Keratinocyte (primary cell): ENCODE results near the gene RAB34. TPM values are rescaled to one million over a fixed set of nuclear protein-coding genes. Genes with fewer than 3 reads are reported as not detected.
"Not testable (repeated sequence)": the region's sequence is repeated elsewhere in the genome, so short reads cannot be mapped to it uniquely, and the experiment has no call there.

Experiments used
- DNase-seq: peaks from one replicate; pipeline ENCODE4 v3.0.0-alpha.2; 2011; ENCODE audit warnings: low read depth, missing footprints, low spot score
- FAIRE-seq: peaks from 2 replicates; lab custom pipeline; 2011; peaks lifted over from hg19 to GRCh38; lab: Jason Lieb, UNC
- H2AFZ ChIP-seq: 2 replicates; pipeline ENCODE4 v1.6.0; 2012; ENCODE audit warnings: low read length, control low read depth, inconsistent platforms; ENCODE audit not compliant: control insufficient read depth
- H3K27ac ChIP-seq: 2 replicates; pipeline ENCODE4 v1.5.1; 2011; ENCODE audit warnings: low read length; ENCODE audit not compliant: control insufficient read depth, insufficient read depth
- H3K27me3 ChIP-seq: 3 replicates; pipeline ENCODE4 v1.6.0; 2011; ENCODE audit warnings: low read length; ENCODE audit not compliant: control insufficient read depth, insufficient read depth; ENCODE audit errors: extremely low read depth
- H3K36me3 ChIP-seq, 2 experiments: 2 replicates in 1 of 2; 3 replicates in 1 of 2; pipeline ENCODE4 v1.5.1; 2011; ENCODE audit warnings: low read length in 2 of 2, mild to moderate bottlenecking in 1 of 2; ENCODE audit not compliant: control insufficient read depth in 2 of 2, insufficient read depth in 2 of 2; ENCODE audit errors: extremely low read depth in 1 of 2
- H3K4me1 ChIP-seq: 3 replicates; pipeline ENCODE4 v1.5.1; 2011; ENCODE audit warnings: low read length; ENCODE audit not compliant: control insufficient read depth, insufficient read depth; ENCODE audit errors: extremely low read depth
- H3K4me2 ChIP-seq: 3 replicates; pipeline ENCODE4 v1.6.0; 2011; ENCODE audit warnings: low read depth, low read length; ENCODE audit not compliant: control insufficient read depth, insufficient read depth; ENCODE audit errors: extremely low read depth
- H3K4me3 ChIP-seq, 3 experiments: fragments of 200-600 bp in 1 of 3; sonication (generic) in 1 of 3; 2 replicates in 2 of 3; 3 replicates in 1 of 3; pipeline ENCODE4 v1.5.1; 2011 to 2016; ENCODE audit warnings: low read length in 3 of 3, mild to moderate bottlenecking in 3 of 3, control low read depth in 2 of 3, inconsistent platforms in 1 of 3, low read depth in 1 of 3, mixed read lengths in 1 of 3, mixed run types in 1 of 3, moderate library complexity in 1 of 3; ENCODE audit not compliant: control insufficient read depth in 2 of 3, insufficient read depth in 2 of 3; ENCODE audit errors: extremely low read depth in 1 of 3
- H3K79me2 ChIP-seq: 2 replicates; pipeline ENCODE4 v1.6.0; 2012; ENCODE audit warnings: low read length; ENCODE audit not compliant: control insufficient read depth, insufficient read depth
- H3K9ac ChIP-seq: 3 replicates; pipeline ENCODE4 v1.6.0; 2011; ENCODE audit warnings: low read length; ENCODE audit not compliant: control insufficient read depth, insufficient read depth; ENCODE audit errors: extremely low read depth
- H3K9me1 ChIP-seq: 3 replicates; pipeline ENCODE4 v1.6.0; 2011; ENCODE audit warnings: low read length; ENCODE audit not compliant: control insufficient read depth, insufficient read depth; ENCODE audit errors: extremely low read depth
- H3K9me3 ChIP-seq: 2 replicates; pipeline ENCODE4 v1.5.1; 2012; ENCODE audit warnings: low read depth, low read length; ENCODE audit not compliant: control insufficient read depth
- H4K20me1 ChIP-seq: 3 replicates; pipeline ENCODE4 v1.6.0; 2011; ENCODE audit warnings: low read length; ENCODE audit not compliant: control insufficient read depth, insufficient read depth; ENCODE audit errors: extremely low read depth
- EZH2 ChIP-seq: IDR thresholded peaks from one replicate; pipeline ENCODE4 v1.6.1; 2012; ENCODE audit warnings: inconsistent platforms, mild to moderate bottlenecking, low read length, moderate library complexity
- dilution Hi-C: fragments of 300-500 bp; cut with MboI; formaldehyde crosslinking; loops from one replicate; pipeline ENCODE4 v1.7.0; 2020; ENCODE audit warnings: low sequenced_read_pairs; ENCODE audit not compliant: extremely low pct_ligation_motif_present
- polyA plus RNA-seq, 5 experiments: library from polyadenylated mRNA; depleted of rRNA in 3 of 5; stranded (reverse) in 3 of 5; stranded (forward) in 1 of 5; unstranded in 1 of 5; fragments of >200 nt; gene quantifications; 1 replicate in 1 of 5; 2 replicates in 3 of 5; 3 replicates in 1 of 5; pipeline versions ENCODE4 v1.2.1 to v1.2.3, GENCODE V29; 2011 to 2012; ENCODE audit warnings: missing spikeins in 2 of 5, low read depth in 1 of 5, low replicate concordance in 1 of 5
- TF ChIP-seq, protein P1 (sequence below), 3 experiments: IDR thresholded peaks in 1 of 3; conservative IDR thresholded peaks in 1 of 3; optimal IDR thresholded peaks in 1 of 3; 2 replicates in 2 of 3; 3 replicates in 1 of 3; pipeline versions ENCODE3 to v1.5.1; 2011; ENCODE audit warnings: low read length in 3 of 3, mild to moderate bottlenecking in 3 of 3, moderate library complexity in 2 of 3, control low read depth in 1 of 3, inconsistent platforms in 1 of 3; ENCODE audit not compliant: insufficient read depth in 2 of 3; ENCODE audit errors: extremely low read depth in 1 of 3

RAB34 gene
- polyA plus RNA-seq, 1 donor (not counting 4 experiments of a cell fraction or from before 2014, with no cell fraction given): 134 TPM

DNA sequence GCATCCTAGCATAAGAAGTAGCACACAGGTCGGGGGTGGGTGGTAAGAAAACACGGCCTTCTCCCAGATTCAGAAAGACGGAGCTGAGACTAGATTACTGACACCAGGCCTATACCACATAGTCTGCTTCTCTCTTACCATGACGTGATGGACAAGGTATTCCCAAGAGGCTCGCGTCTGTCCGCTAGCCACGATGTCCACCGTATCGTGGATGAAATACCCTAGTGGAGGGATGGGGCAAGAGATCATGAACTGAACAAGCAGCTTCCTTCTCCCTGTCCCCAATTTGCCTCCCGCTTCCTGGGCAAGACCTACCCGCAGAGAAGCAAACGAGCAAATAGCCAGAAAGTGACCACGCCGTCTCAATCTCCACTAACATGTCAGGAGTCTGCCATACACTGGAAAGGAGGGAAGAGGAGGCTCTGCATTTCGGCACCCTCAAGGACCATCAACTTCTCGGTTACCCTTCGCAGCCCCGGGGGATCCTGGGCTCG, 7.5 kb upstream of the RAB34 start:
- peaks cover 28% of the 10 kb centered on the region for H4K20me1 ChIP-seq
- no peaks in the 10 kb centered on the region for H3K9me3 ChIP-seq
- peaks cover 53% of the 10 kb centered on the region for H3K4me1 ChIP-seq
- peak overlapping the region; percentile 61 to 68 (median 62) for H3K4me3 ChIP-seq
- no peak for TF ChIP-seq EZH2
- TF ChIP-seq, protein P1, sequence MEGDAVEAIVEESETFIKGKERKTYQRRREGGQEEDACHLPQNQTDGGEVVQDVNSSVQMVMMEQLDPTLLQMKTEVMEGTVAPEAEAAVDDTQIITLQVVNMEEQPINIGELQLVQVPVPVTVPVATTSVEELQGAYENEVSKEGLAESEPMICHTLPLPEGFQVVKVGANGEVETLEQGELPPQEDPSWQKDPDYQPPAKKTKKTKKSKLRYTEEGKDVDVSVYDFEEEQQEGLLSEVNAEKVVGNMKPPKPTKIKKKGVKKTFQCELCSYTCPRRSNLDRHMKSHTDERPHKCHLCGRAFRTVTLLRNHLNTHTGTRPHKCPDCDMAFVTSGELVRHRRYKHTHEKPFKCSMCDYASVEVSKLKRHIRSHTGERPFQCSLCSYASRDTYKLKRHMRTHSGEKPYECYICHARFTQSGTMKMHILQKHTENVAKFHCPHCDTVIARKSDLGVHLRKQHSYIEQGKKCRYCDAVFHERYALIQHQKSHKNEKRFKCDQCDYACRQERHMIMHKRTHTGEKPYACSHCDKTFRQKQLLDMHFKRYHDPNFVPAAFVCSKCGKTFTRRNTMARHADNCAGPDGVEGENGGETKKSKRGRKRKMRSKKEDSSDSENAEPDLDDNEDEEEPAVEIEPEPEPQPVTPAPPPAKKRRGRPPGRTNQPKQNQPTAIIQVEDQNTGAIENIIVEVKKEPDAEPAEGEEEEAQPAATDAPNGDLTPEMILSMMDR (optimal IDR thresholded peaks at IDR 0.05 in 1 of 3, IDR thresholded peaks at IDR 0.05 in 1 of 3, conservative IDR thresholded peaks at IDR 0.05 in 1 of 3; ENCODE audit: extremely low read depth in 1 of 3, insufficient read depth in 2 of 3, low read length in 3 of 3): peak in 1 of 3 experiments; percentile 25
- no peaks in the 10 kb centered on the region for H3K9me1 ChIP-seq
- H2AFZ ChIP-seq: no peak overlapping the region
- no peak for FAIRE-seq
- peaks cover 32% of the 10 kb centered on the region for H3K79me2 ChIP-seq
- peaks cover 22 to 41% of the 10 kb centered on the region in 2 experiments for H3K36me3 ChIP-seq
- H3K9ac ChIP-seq: peak overlapping the region; percentile 98
- no peaks in the 10 kb centered on the region for H3K27me3 ChIP-seq
- dilution Hi-C loops: no loop called here
- peak overlapping the region; percentile 82 for H3K27ac ChIP-seq
- peak overlapping the region; percentile 85 for H3K4me2 ChIP-seq
- DNase-seq: no peak

- H3K9ac ChIP-seq: peak overlapping the region; percentile 98
- FAIRE-seq (no peak), DNase-seq (no peak)
- peak overlapping the region; percentile 85 for H3K4me2 ChIP-seq
- H3K9me3 ChIP-seq: no peaks in the 10 kb centered on the region
- TF ChIP-seq EZH2: no peak
- TF ChIP-seq, protein P1 (optimal IDR thresholded peaks at IDR 0.05 in 1 of 3, IDR thresholded peaks at IDR 0.05 in 1 of 3, conservative IDR thresholded peaks at IDR 0.05 in 1 of 3; ENCODE audit: extremely low read depth in 1 of 3, insufficient read depth in 2 of 3, low read length in 3 of 3): no peak
- dilution Hi-C loops: no loop called here
- H2AFZ ChIP-seq: no peak overlapping the region
- H3K4me3 ChIP-seq: peak overlapping the region in 1 of 3 experiments; percentile 68
- no peaks in the 10 kb centered on the region for H3K9me1 ChIP-seq
- H3K4me1 ChIP-seq: peaks cover 53% of the 10 kb centered on the region
- H3K36me3 ChIP-seq: peaks cover 22 to 41% of the 10 kb centered on the region in 2 experiments
- H4K20me1 ChIP-seq: peaks cover 28% of the 10 kb centered on the region
- peaks cover 37% of the 10 kb centered on the region for H3K79me2 ChIP-seq
- H3K27me3 ChIP-seq: no peaks in the 10 kb centered on the region
- peak overlapping the region; percentile 82 for H3K27ac ChIP-seq
These were observed 7.0 kb upstream of the RAB34 start for GRCh38 chr17:28724500-28725165.

- FAIRE-seq, H3K9ac ChIP-seq, DNase-seq, dilution Hi-C loops, H3K27ac ChIP-seq, H3K9me1 ChIP-seq, H3K27me3 ChIP-seq, H3K4me3 ChIP-seq, H3K9me3 ChIP-seq, H2AFZ ChIP-seq: not testable (repeated sequence)
- Histone ChIP-seq H3K79me2 (peaks cover 37% of the 10 kb centered on the region), H4K20me1 (peaks cover 28% of the 10 kb centered on the region), H3K36me3 (peaks cover 22 to 41% of the 10 kb centered on the region in 2 experiments), H3K4me2 (peak overlapping the region; percentile 0), H3K4me1 (peaks cover 52% of the 10 kb centered on the region)
These were observed 6.3 kb upstream of the RAB34 start for GRCh38 chr17:28723836-28724499.
